Activated CD8-positive, alpha-beta T cell treated with anti-CD3 and anti-CD28 coated beads for 36 hours (primary cell): ENCODE data around the gene ADORA2A. TPM values are rescaled to one million over a fixed set of nuclear protein-coding genes. Genes with fewer than 3 reads are reported as not detected.

Experiments
- ATAC-seq: fragments of 200-7000 bp; cut with Tn5 transposase; one replicate; pipeline ENCODE4 v1.10.0; 2021; ENCODE audit warnings: mild to moderate bottlenecking, moderate library complexity
- CTCF ChIA-PET: fragments of 350-600 bp; sonication (Branson Sonifier 250); formaldehyde crosslinking; loops from one replicate; lab custom pipeline; 2021; ENCODE audit warnings: antibody characterized with exemption; lab: Charles Lee
- POLR2A ChIA-PET: fragments of 350-600 bp; sonication (Branson Sonifier 250); formaldehyde crosslinking; loops from one replicate; lab custom pipeline; 2021; ENCODE audit warnings: antibody characterized with exemption; lab: Charles Lee
- DNase-seq: peaks from one replicate; pipeline ENCODE4 v3.0.0-alpha.2; 2020
- H3K27ac Mint-ChIP-seq: one replicate; pipeline ENCODE4 v1.8.0; 2021; ENCODE audit warnings: mild to moderate bottlenecking, mixed read lengths
- H3K27me3 Mint-ChIP-seq: one replicate; pipeline ENCODE4 v1.8.0; 2021; ENCODE audit warnings: mixed read lengths
- H3K36me3 Mint-ChIP-seq: one replicate; pipeline ENCODE4 v1.8.0; 2021; ENCODE audit warnings: low read depth, mixed read lengths
- H3K4me1 Mint-ChIP-seq: one replicate; pipeline ENCODE4 v1.8.0; 2021; ENCODE audit warnings: low read depth, mixed read lengths
- H3K4me3 Mint-ChIP-seq: one replicate; pipeline ENCODE4 v1.8.0; 2021; ENCODE audit warnings: mild to moderate bottlenecking, moderate library complexity, mixed read lengths
- H3K9me3 Mint-ChIP-seq: one replicate; pipeline ENCODE4 v1.8.0; 2021; ENCODE audit warnings: mixed read lengths
- CTCF ChIP-seq: fragments of 200-600 bp; IDR thresholded peaks from one replicate; pipeline ENCODE4 v1.8.0; 2022; ENCODE audit warnings: antibody characterized with exemption, mild to moderate bottlenecking
- intact Hi-C: fragments of 100-400 bp; cut with micrococcal nuclease; formaldehyde crosslinking; loops from one replicate; pipeline ENCODE4 v1.10.0; 2022
- total RNA-seq, 2 experiments: library from RNA; stranded (reverse); gene quantifications; one replicate each; pipeline ENCODE4 v1.2.3, GENCODE V29; 2021

The ADORA2A gene
- total RNA-seq, 2 experiments from 2014 or later: 41.4 to 42.9 TPM

- ChIA-PET POLR2A (interaction anchor here (1.0 to 2.8 kb wide), 3 partner anchors 13 to 40 kb away, joined by 4 to 12 read pairs (median 5); no protein-coding TSS in a partner anchor), CTCF (interaction anchor here (1.0 to 3.7 kb wide), 6 partner anchors 12 to 102 kb away, joined by 3 to 46 read pairs (median 8); no protein-coding TSS in a partner anchor)
- TF ChIP-seq CTCF: no peak
- Mint-ChIP-seq H3K27me3 (peaks cover 3% of the 10 kb centered on the region), H3K9me3 (no peaks in the 10 kb centered on the region), H3K27ac (no peak overlapping the region), H3K36me3 (no peaks in the 10 kb centered on the region), H3K4me1 (peaks cover 11% of the 10 kb centered on the region), H3K4me3 (no peak overlapping the region)
- DNase-seq: no peak
- no peak for ATAC-seq
- intact Hi-C loops: loop anchor here (5.0 kb wide), 1 partner anchor 101 kb away; no protein-coding TSS in a partner anchor
Measured at GRCh38 chr22:24420977-24421343, 6.4 kb upstream of the ADORA2A start.

- Mint-ChIP-seq H3K4me3 (no peak overlapping the region), H3K9me3 (no peaks in the 10 kb centered on the region), H3K4me1 (peaks cover 16% of the 10 kb centered on the region), H3K27ac (no peak overlapping the region), H3K36me3 (no peaks in the 10 kb centered on the region), H3K27me3 (peaks cover 3% of the 10 kb centered on the region)
- CTCF ChIA-PET: interaction anchor here (0.6 to 4.1 kb wide), 12 partner anchors 8 to 106 kb away, joined by 3 to 51 read pairs (median 5); no protein-coding TSS in a partner anchor
- intact Hi-C loops: loop anchor here (5.0 kb wide), 1 partner anchor 101 kb away; no protein-coding TSS in a partner anchor
- ATAC-seq (peak; percentile 50), DNase-seq (peak; percentile 68)
- peak; percentile 64 for TF ChIP-seq CTCF
- POLR2A ChIA-PET: interaction anchor here (1.0 to 2.8 kb wide), 3 partner anchors 13 to 39 kb away, joined by 4 to 12 read pairs (median 5); no protein-coding TSS in a partner anchor
Measured at GRCh38 chr22:24421428-24421931, 5.9 kb upstream of the ADORA2A start.

GRCh38 chr22:24422102-24422665 lies 5.2 kb upstream of the ADORA2A start:
- Mint-ChIP-seq H3K9me3 (no peaks in the 10 kb centered on the region), H3K4me3 (peak overlapping the region; percentile 93), H3K27ac (no peak overlapping the region), H3K4me1 (peaks cover 22% of the 10 kb centered on the region), H3K36me3 (no peaks in the 10 kb centered on the region), H3K27me3 (peaks cover 3% of the 10 kb centered on the region)
- ATAC-seq (no peak), DNase-seq (no peak)
- intact Hi-C loops: loop anchor here (5.0 kb wide), 1 partner anchor 100 kb away; no protein-coding TSS in a partner anchor
- POLR2A ChIA-PET: interaction anchor here (0.7 to 2.8 kb wide), 4 partner anchors 12 to 103 kb away, joined by 3 to 12 read pairs (median 4); no protein-coding TSS in a partner anchor
- no peak for TF ChIP-seq CTCF
- CTCF ChIA-PET: interaction anchor here (0.6 to 4.1 kb wide), 15 partner anchors 7 to 106 kb away, joined by 3 to 51 read pairs (median 5); no protein-coding TSS in a partner anchor

GRCh38 chr22:24423519-24424000 lies 3.8 kb upstream of the ADORA2A start:
- H3K9me3 Mint-ChIP-seq: no peaks in the 10 kb centered on the region
- peaks cover 3% of the 10 kb centered on the region for H3K27me3 Mint-ChIP-seq
- peaks cover 26% of the 10 kb centered on the region for H3K4me1 Mint-ChIP-seq
- ATAC-seq (peak; percentile 17), DNase-seq (peak; percentile 66)
- ChIA-PET POLR2A (interaction anchor here (1.0 to 1.7 kb wide), 3 partner anchors 11 to 48 kb away, joined by 3 to 12 read pairs (median 5); no protein-coding TSS in a partner anchor), CTCF (interaction anchor here (0.6 to 4.1 kb wide), 19 partner anchors 10 to 104 kb away, joined by 3 to 51 read pairs (median 7); no protein-coding TSS in a partner anchor)
- intact Hi-C loops: loop anchor here (5.0 kb wide), 1 partner anchor 99 kb away; no protein-coding TSS in a partner anchor
- peak overlapping the region; percentile 93 for H3K4me3 Mint-ChIP-seq
- peaks cover 9% of the 10 kb centered on the region for H3K36me3 Mint-ChIP-seq
- H3K27ac Mint-ChIP-seq: peak overlapping the region; percentile 52
- peak; percentile 93 for TF ChIP-seq CTCF
